ENCODE results near the gene PITX3. TPM values are rescaled to one million over a fixed set of nuclear protein-coding genes. Genes with fewer than 3 reads are reported as not detected.
A peak's percentile ranks its signal among the peaks of the same experiment; 100 is the strongest.
"Not testable (repeated sequence)": the region's sequence is repeated elsewhere in the genome, so short reads cannot be mapped to it uniquely, and the experiment has no call there.

The PITX3 gene
- total RNA-seq, 2 donors from 2014 or later = not detected

- Mint-ChIP-seq H3K4me3 (no peak overlapping the region), H3K4me1 (ENCODE audit: low read depth in 2 of 2) (peaks cover 13 to 24% of the 10 kb centered on the region in 2 donors), H3K27me3 (no peaks in the 10 kb centered on the region), H3K27ac (no peak overlapping the region), H3K9me3 (no peaks in the 10 kb centered on the region), H3K36me3 (peaks cover 3% of the 10 kb centered on the region)
- no peak for DNase-seq (ENCODE audit: low spot score)
- ATAC-seq = no peak
These were observed 32.8 kb upstream of the PITX3 start for GRCh38 chr10:102274062-102274461.

- Mint-ChIP-seq H3K4me3 (no peak overlapping the region), H3K27ac (peak overlapping the region; percentile 0 to 25), H3K27me3 (no peaks in the 10 kb centered on the region), H3K4me1 (ENCODE audit: low read depth in 2 of 2) (peaks cover 43 to 57% of the 10 kb centered on the region in 2 donors), H3K36me3 (peaks cover 10% of the 10 kb centered on the region), H3K9me3 (no peaks in the 10 kb centered on the region)
- ATAC-seq = no peak
- no peak for DNase-seq (ENCODE audit: low spot score)
These were observed 27.7 kb upstream of the PITX3 start for GRCh38 chr10:102269017-102269416.

GRCh38 chr10:102268375-102268888, 27.1 kb upstream of the PITX3 start:
- peak overlapping the region; percentile 0 to 25 for H3K27ac Mint-ChIP-seq

GRCh38 chr10:102267748-102268147, 26.4 kb upstream of the PITX3 start:
- Mint-ChIP-seq H3K27ac (peak overlapping the region; percentile 0 to 25), H3K27me3 (no peaks in the 10 kb centered on the region), H3K9me3 (no peaks in the 10 kb centered on the region), H3K36me3 (peaks cover 10% of the 10 kb centered on the region), H3K4me1 (ENCODE audit: low read depth in 2 of 2) (peaks cover 45 to 48% of the 10 kb centered on the region in 2 donors), H3K4me3 (no peak overlapping the region)
- no peak for DNase-seq (ENCODE audit: low spot score)
- ATAC-seq = peak; percentile 54 to 59

More at GRCh38 chr10:102268375-102268888, 27.1 kb upstream of the PITX3 start:
- Mint-ChIP-seq H3K9me3 (no peaks in the 10 kb centered on the region), H3K4me3 (no peak overlapping the region), H3K27me3 (no peaks in the 10 kb centered on the region), H3K36me3 (peaks cover 10% of the 10 kb centered on the region), H3K4me1 (ENCODE audit: low read depth in 2 of 2) (peaks cover 40 to 52% of the 10 kb centered on the region in 2 donors)
- DNase-seq (ENCODE audit: low spot score) (no peak), ATAC-seq (no peak)

- Mint-ChIP-seq H3K27ac (peak overlapping the region in 1 of 2 donors; percentile 0), H3K27me3 (no peaks in the 10 kb centered on the region), H3K4me1 (ENCODE audit: low read depth in 2 of 2) (peaks cover 43 to 54% of the 10 kb centered on the region in 2 donors), H3K9me3 (no peaks in the 10 kb centered on the region), H3K4me3 (no peak overlapping the region), H3K36me3 (peaks cover 10% of the 10 kb centered on the region)
- DNase-seq (ENCODE audit: low spot score) (no peak), ATAC-seq (no peak)
These were observed 25.4 kb upstream of the PITX3 start for GRCh38 chr10:102266670-102267069.

- Mint-ChIP-seq H3K4me1 (ENCODE audit: low read depth in 2 of 2) (peaks cover 43 to 52% of the 10 kb centered on the region in 2 donors), H3K9me3 (no peaks in the 10 kb centered on the region), H3K27ac (no peak overlapping the region), H3K4me3 (no peak overlapping the region), H3K27me3 (no peaks in the 10 kb centered on the region), H3K36me3 (peaks cover 14% of the 10 kb centered on the region)
- no peak for ATAC-seq
- DNase-seq (ENCODE audit: low spot score) = no peak
These were observed 23.1 kb upstream of the PITX3 start for GRCh38 chr10:102264371-102264770.

- peaks cover 32 to 37% of the 10 kb centered on the region in 2 donors for H3K4me1 Mint-ChIP-seq (ENCODE audit: low read depth in 2 of 2)
- no peak overlapping the region for H3K27ac Mint-ChIP-seq
- no peaks in the 10 kb centered on the region for H3K9me3 Mint-ChIP-seq
- H3K36me3 Mint-ChIP-seq = peaks cover 11% of the 10 kb centered on the region
- H3K27me3 Mint-ChIP-seq = no peaks in the 10 kb centered on the region
- no peak for DNase-seq (ENCODE audit: low spot score)
- H3K4me3 Mint-ChIP-seq = no peak overlapping the region
- ATAC-seq = no peak
These were observed 21.5 kb upstream of the PITX3 start for GRCh38 chr10:102262744-102263370.

GRCh38 chr10:102261842-102262241, 20.5 kb upstream of the PITX3 start:
- DNase-seq (ENCODE audit: low spot score) = no peak
- Mint-ChIP-seq H3K4me1 (ENCODE audit: low read depth in 2 of 2) (peaks cover 22 to 27% of the 10 kb centered on the region in 2 donors), H3K9me3 (no peaks in the 10 kb centered on the region), H3K27ac (no peak overlapping the region), H3K27me3 (no peaks in the 10 kb centered on the region), H3K36me3 (peaks cover 11% of the 10 kb centered on the region), H3K4me3 (no peak overlapping the region)
- ATAC-seq = no peak

- H3K27me3 Mint-ChIP-seq = no peaks in the 10 kb centered on the region
- no peaks in the 10 kb centered on the region for H3K9me3 Mint-ChIP-seq
- DNase-seq (ENCODE audit: low spot score) (no peak), ATAC-seq (no peak)
- H3K27ac Mint-ChIP-seq = no peak overlapping the region
- H3K4me3 Mint-ChIP-seq = no peak overlapping the region
- peaks cover 20 to 25% of the 10 kb centered on the region in 2 donors for H3K4me1 Mint-ChIP-seq (ENCODE audit: low read depth in 2 of 2)
- peaks cover 11% of the 10 kb centered on the region for H3K36me3 Mint-ChIP-seq
These were observed 19.9 kb upstream of the PITX3 start for GRCh38 chr10:102261196-102261595.

- ATAC-seq = no peak
- Mint-ChIP-seq H3K27ac (no peak overlapping the region), H3K4me3 (no peak overlapping the region), H3K36me3 (peaks cover 7% of the 10 kb centered on the region), H3K9me3 (no peaks in the 10 kb centered on the region), H3K4me1 (ENCODE audit: low read depth in 2 of 2) (peaks cover 0 to 14% of the 10 kb centered on the region in 2 donors), H3K27me3 (no peaks in the 10 kb centered on the region)
- DNase-seq (ENCODE audit: low spot score) = no peak
These were observed 14.1 kb upstream of the PITX3 start for GRCh38 chr10:102255404-102255803.

GRCh38 chr10:102254426-102254825, 13.1 kb upstream of the PITX3 start:
- ATAC-seq (no peak), DNase-seq (ENCODE audit: low spot score) (no peak)
- no peaks in the 10 kb centered on the region for H3K9me3 Mint-ChIP-seq
- H3K4me1 Mint-ChIP-seq (ENCODE audit: low read depth in 2 of 2) = peaks cover 0 to 14% of the 10 kb centered on the region in 2 donors
- no peak overlapping the region for H3K27ac Mint-ChIP-seq
- H3K4me3 Mint-ChIP-seq = no peak overlapping the region
- H3K27me3 Mint-ChIP-seq = no peaks in the 10 kb centered on the region
- peaks cover 2% of the 10 kb centered on the region for H3K36me3 Mint-ChIP-seq

- H3K27ac Mint-ChIP-seq; ATAC-seq; H3K4me3 Mint-ChIP-seq; H3K9me3 Mint-ChIP-seq; DNase-seq (ENCODE audit: low spot score); H3K36me3 Mint-ChIP-seq; H3K27me3 Mint-ChIP-seq: not testable (repeated sequence)
- peaks cover 8 to 16% of the 10 kb centered on the region in 2 donors for H3K4me1 Mint-ChIP-seq (ENCODE audit: low read depth in 2 of 2)
These were observed 11.2 kb upstream of the PITX3 start for GRCh38 chr10:102252508-102252907.

- Mint-ChIP-seq H3K36me3 (peaks cover 4% of the 10 kb centered on the region), H3K9me3 (no peaks in the 10 kb centered on the region), H3K27me3 (peaks cover 3 to 6% of the 10 kb centered on the region in 2 donors), H3K4me3 (peak overlapping the region; percentile 80), H3K4me1 (ENCODE audit: low read depth in 2 of 2) (peaks cover 29 to 36% of the 10 kb centered on the region in 2 donors), H3K27ac (peak overlapping the region; percentile 22 to 43)
- DNase-seq (ENCODE audit: low spot score) = no peak
- no peak for ATAC-seq
These were observed 6.4 kb upstream of the PITX3 start for GRCh38 chr10:102247734-102248133.

- DNase-seq (ENCODE audit: low spot score) (no peak), ATAC-seq (no peak)
- Mint-ChIP-seq H3K4me1 (ENCODE audit: low read depth in 2 of 2) (peaks cover 33 to 43% of the 10 kb centered on the region in 2 donors), H3K9me3 (no peaks in the 10 kb centered on the region), H3K27ac (peak overlapping the region; percentile 82 to 95), H3K4me3 (peak overlapping the region; percentile 80), H3K36me3 (peaks cover 4% of the 10 kb centered on the region), H3K27me3 (peaks cover 6 to 15% of the 10 kb centered on the region in 2 donors)
These were observed 4.9 kb upstream of the PITX3 start for GRCh38 chr10:102246261-102246660.
